ENCODE results near the gene FYCO1. TPM values are rescaled to one million over a fixed set of nuclear protein-coding genes. Genes with fewer than 3 reads are reported as not detected.

Gene FYCO1
- total and polyA plus RNA-seq, 2 experiments from 2014 or later = 8.1 to 27.5 TPM

DNA sequence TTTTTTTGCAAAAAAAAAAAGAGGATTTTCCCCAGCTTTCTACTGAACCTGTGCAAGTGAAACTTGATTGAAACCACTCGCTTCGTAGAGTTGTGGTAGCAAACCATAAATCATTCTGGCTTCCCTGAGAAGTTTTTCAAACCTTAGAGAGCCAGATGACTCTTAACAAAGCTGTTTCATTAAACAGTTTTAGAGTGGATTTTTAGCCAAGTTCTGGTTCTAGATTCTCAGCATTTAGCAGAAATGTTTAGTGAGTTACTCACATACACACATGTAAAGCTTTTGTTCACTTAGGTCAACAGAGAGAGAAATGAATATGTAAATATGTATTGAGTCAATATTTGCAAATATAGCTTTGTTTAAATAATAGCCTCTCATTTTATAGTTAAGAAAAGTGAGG lies 127.4 kb downstream of the FYCO1 start:
- H3K27me3 ChIP-seq = no peaks in the 10 kb centered on the region
- H3K4me1 ChIP-seq (ENCODE audit: low read depth) = no peaks in the 10 kb centered on the region
- no peaks in the 10 kb centered on the region for H3K9me3 ChIP-seq (ENCODE audit: low read depth)
- no peak overlapping the region for H3K27ac ChIP-seq
- H3K36me3 ChIP-seq = no peaks in the 10 kb centered on the region
- no peak overlapping the region for H3K4me3 ChIP-seq
- no peak for DNase-seq (ENCODE audit: low read depth in 1 of 2, low spot score in 1 of 2)
- TF ChIP-seq, protein P1, sequence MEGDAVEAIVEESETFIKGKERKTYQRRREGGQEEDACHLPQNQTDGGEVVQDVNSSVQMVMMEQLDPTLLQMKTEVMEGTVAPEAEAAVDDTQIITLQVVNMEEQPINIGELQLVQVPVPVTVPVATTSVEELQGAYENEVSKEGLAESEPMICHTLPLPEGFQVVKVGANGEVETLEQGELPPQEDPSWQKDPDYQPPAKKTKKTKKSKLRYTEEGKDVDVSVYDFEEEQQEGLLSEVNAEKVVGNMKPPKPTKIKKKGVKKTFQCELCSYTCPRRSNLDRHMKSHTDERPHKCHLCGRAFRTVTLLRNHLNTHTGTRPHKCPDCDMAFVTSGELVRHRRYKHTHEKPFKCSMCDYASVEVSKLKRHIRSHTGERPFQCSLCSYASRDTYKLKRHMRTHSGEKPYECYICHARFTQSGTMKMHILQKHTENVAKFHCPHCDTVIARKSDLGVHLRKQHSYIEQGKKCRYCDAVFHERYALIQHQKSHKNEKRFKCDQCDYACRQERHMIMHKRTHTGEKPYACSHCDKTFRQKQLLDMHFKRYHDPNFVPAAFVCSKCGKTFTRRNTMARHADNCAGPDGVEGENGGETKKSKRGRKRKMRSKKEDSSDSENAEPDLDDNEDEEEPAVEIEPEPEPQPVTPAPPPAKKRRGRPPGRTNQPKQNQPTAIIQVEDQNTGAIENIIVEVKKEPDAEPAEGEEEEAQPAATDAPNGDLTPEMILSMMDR (IDR thresholded peaks at IDR 0.05; ENCODE audit: low read depth, low read length) = no peak

Other genes starting within 250 kb of the FYCO1 start
- 0.14 and 0.39 TPM in 2 replicates for gene SLC6A20, start 199.3 kb downstream of the FYCO1 start, total RNA-seq
- 0.20 TPM in 1 of 2 replicates, not detected in the other for gene SLC6A20, start 199.3 kb downstream of the FYCO1 start, polyA plus RNA-seq
- 26.4 and 30.2 TPM in 2 replicates for gene LZTFL1, start 153.7 kb downstream of the FYCO1 start, total RNA-seq
- 21.7 and 26.0 TPM in 2 replicates for gene LZTFL1, start 153.7 kb downstream of the FYCO1 start, polyA plus RNA-seq
- gene CCR9, start 109.3 kb downstream of the FYCO1 start, total RNA-seq = 0.21 and 0.27 TPM in 2 replicates
- 0.22 and 0.71 TPM in 2 replicates for gene CCR9, start 109.3 kb downstream of the FYCO1 start, polyA plus RNA-seq
- gene CXCR6, start 52.4 kb downstream of the FYCO1 start, total RNA-seq = not detected in 2 replicates
- gene CXCR6, start 52.4 kb downstream of the FYCO1 start, polyA plus RNA-seq = 0.06 TPM in 1 of 2 replicates, not detected in the other
- not detected in 2 replicates for gene XCR1, start 31.7 kb upstream of the FYCO1 start, total RNA-seq
- gene XCR1, start 31.7 kb upstream of the FYCO1 start, polyA plus RNA-seq = not detected in 2 replicates
- gene CCR1, start 212.5 kb upstream of the FYCO1 start, total RNA-seq = 0.07 TPM in 1 of 2 replicates, not detected in the other
- not detected in 2 replicates for gene CCR1, start 212.5 kb upstream of the FYCO1 start, polyA plus RNA-seq
- not detected in 2 replicates for gene CCR3, start 246.6 kb upstream of the FYCO1 start, total RNA-seq
- gene CCR3, start 246.6 kb upstream of the FYCO1 start, polyA plus RNA-seq = not detected in 2 replicates

Measured in cardiac muscle cell (in vitro differentiated cells and primary cell).